H1 (cell line): ENCODE measurements around the gene SNURF. TPM values are rescaled to one million over a fixed set of nuclear protein-coding genes. Genes with fewer than 3 reads are reported as not detected.

Source experiments
- CTCF ChIA-PET: fragments of 300-600 bp; sonication (Branson Sonifier 250); formaldehyde crosslinking; loops from one replicate; lab custom pipeline; 2021; ENCODE audit not compliant: partially characterized antibody; lab: Charles Lee
- POLR2A ChIA-PET: fragments of 300-600 bp; sonication (Branson Sonifier 250); formaldehyde crosslinking; loops from one replicate; lab custom pipeline; 2021; ENCODE audit warnings: inconsistent platforms; ENCODE audit not compliant: partially characterized antibody; lab: Charles Lee
- DNase-seq, 2 experiments: peaks; one replicate each; pipeline versions ENCODE4 v3.0.0 to v3.0.0-alpha.2; 2010 to 2022; ENCODE audit warnings: low spot score in 2 of 2, low read depth in 1 of 2, mixed read lengths in 1 of 2
- FAIRE-seq: peaks from 2 replicates; lab custom pipeline; 2011; peaks lifted over from hg19 to GRCh38; lab: Jason Lieb, UNC
- H2AFZ ChIP-seq: 2 replicates; pipeline ENCODE4 v1.8.1; 2012; ENCODE audit warnings: low read length, inconsistent platforms
- H2AK5ac ChIP-seq: 2 replicates; pipeline ENCODE4 v1.6.1; 2013; ENCODE audit warnings: low read depth, low read length
- H2BK120ac ChIP-seq: replicated peaks from 2 replicates; pipeline ENCODE3; 2013; ENCODE audit warnings: low read depth, low read length, inconsistent platforms
- H2BK12ac ChIP-seq: 2 replicates; pipeline ENCODE4 v1.6.1; 2013; ENCODE audit warnings: low read depth, low read length
- H2BK15ac ChIP-seq: 2 replicates; pipeline ENCODE4 v1.6.1; 2013; ENCODE audit warnings: low read length
- H2BK20ac ChIP-seq: 2 replicates; pipeline ENCODE4 v1.6.1; 2013; ENCODE audit warnings: low read length
- H2BK5ac ChIP-seq: 2 replicates; pipeline ENCODE4 v1.6.1; 2013; ENCODE audit warnings: low read depth, low read length
- H3K14ac ChIP-seq: 2 replicates; pipeline ENCODE4 v1.6.1; 2013; ENCODE audit warnings: inconsistent platforms; ENCODE audit not compliant: insufficient read length
- H3K18ac ChIP-seq: 2 replicates; pipeline ENCODE4 v1.6.1; 2013; ENCODE audit warnings: low read length; ENCODE audit errors: extremely low read depth
- H3K23ac ChIP-seq: 2 replicates; pipeline ENCODE4 v1.6.1; 2013; ENCODE audit warnings: inconsistent platforms; ENCODE audit not compliant: insufficient read length
- H3K23me2 ChIP-seq: 2 replicates; pipeline ENCODE4 v1.6.1; 2013; ENCODE audit warnings: low read depth, low read length
- H3K27ac ChIP-seq: 2 replicates; pipeline ENCODE4 v1.6.1; 2011; ENCODE audit warnings: low read depth, low read length, inconsistent platforms
- H3K27me3 ChIP-seq, 4 experiments: replicated peaks in 1 of 4; 1 replicate in 1 of 4; 2 replicates in 3 of 4; pipeline versions ENCODE4 v1.6.1 to v1.8.1; 2011 to 2013; ENCODE audit warnings: low read length in 3 of 4, mild to moderate bottlenecking in 3 of 4, inconsistent platforms in 2 of 4, mixed read lengths in 2 of 4, moderate library complexity in 1 of 4; ENCODE audit not compliant: control insufficient read depth in 3 of 4, insufficient read depth in 3 of 4; ENCODE audit errors: extremely low read depth in 1 of 4
- H3K36me3 ChIP-seq, 4 experiments: 2 replicates each; pipeline versions ENCODE4 v1.6.1 to v1.8.1; 2011 to 2013; ENCODE audit warnings: mild to moderate bottlenecking in 4 of 4, low read length in 3 of 4, moderate library complexity in 2 of 4, control low read depth in 1 of 4, inconsistent platforms in 1 of 4; ENCODE audit not compliant: insufficient read depth in 4 of 4, control insufficient read depth in 2 of 4
- H3K4ac ChIP-seq: replicated peaks from 2 replicates; pipeline ENCODE3; 2013; ENCODE audit warnings: low read length, low read depth, mixed read lengths, inconsistent platforms; ENCODE audit not compliant: insufficient read length
- H3K4me1 ChIP-seq, 4 experiments: replicated peaks in 1 of 4; 1 replicate in 1 of 4; 2 replicates in 3 of 4; pipeline versions ENCODE4 v1.6.1 to v1.8.1; 2011 to 2013; ENCODE audit warnings: low read length in 3 of 4, inconsistent platforms in 2 of 4, mixed read lengths in 1 of 4; ENCODE audit not compliant: insufficient read depth in 4 of 4, control insufficient read depth in 3 of 4
- H3K4me2 ChIP-seq, 2 experiments: 2 replicates each; pipeline versions ENCODE4 v1.6.1 to v1.8.1; 2011 to 2013; ENCODE audit warnings: low read depth in 2 of 2, low read length in 2 of 2, control low read depth in 1 of 2, inconsistent platforms in 1 of 2, mild to moderate bottlenecking in 1 of 2; ENCODE audit not compliant: insufficient read depth in 1 of 2
- H3K4me3 ChIP-seq, 4 experiments: fragments of 200-600, 300-600 bp in 1 of 4; sonication (generic), shearing (Covaris generic), sonication (Bioruptor Twin) in 1 of 4; 2 replicates each; pipeline versions ENCODE4 v1.5.1 to v1.8.1; 2011 to 2016; ENCODE audit warnings: low read length in 4 of 4, low read depth in 3 of 4, control low read depth in 2 of 4, inconsistent platforms in 2 of 4, mild to moderate bottlenecking in 2 of 4, mixed read lengths in 1 of 4, moderate library complexity in 1 of 4; ENCODE audit not compliant: insufficient read depth in 2 of 4; ENCODE audit errors: extremely low read depth in 1 of 4
- H3K56ac ChIP-seq: replicated peaks from 2 replicates; pipeline ENCODE3; 2013; ENCODE audit warnings: low read depth, mild to moderate bottlenecking, mixed read lengths, low read length, inconsistent platforms; ENCODE audit not compliant: insufficient read length
- H3K79me1 ChIP-seq: 2 replicates; pipeline ENCODE4 v1.6.1; 2013; ENCODE audit warnings: low read depth, low read length, control low read depth
- H3K79me2 ChIP-seq, 2 experiments: 2 replicates each; pipeline versions ENCODE4 v1.6.1 to v1.8.1; 2012 to 2013; ENCODE audit warnings: low read length in 2 of 2, mild to moderate bottlenecking in 2 of 2, inconsistent platforms in 1 of 2; ENCODE audit not compliant: insufficient read depth in 2 of 2, control insufficient read depth in 1 of 2
- H3K9ac ChIP-seq, 4 experiments: replicated peaks in 1 of 4; 1 replicate in 1 of 4; 2 replicates in 3 of 4; pipeline versions ENCODE4 v1.6.1 to v1.8.1; 2011 to 2013; ENCODE audit warnings: low read depth in 3 of 4, low read length in 3 of 4, control low read depth in 2 of 4, mild to moderate bottlenecking in 2 of 4, moderate library complexity in 2 of 4, inconsistent platforms in 1 of 4; ENCODE audit errors: extremely low read depth in 1 of 4
- H3K9me3 ChIP-seq, 2 experiments: 2 replicates each; pipeline versions ENCODE4 v1.6.1 to v1.8.1; 2012 to 2013; ENCODE audit warnings: mild to moderate bottlenecking in 2 of 2, moderate library complexity in 2 of 2, control low read depth in 1 of 2, inconsistent platforms in 1 of 2, low read depth in 1 of 2, low read length in 1 of 2, mixed read lengths in 1 of 2; ENCODE audit not compliant: insufficient read depth in 2 of 2
- H4K20me1 ChIP-seq, 2 experiments: replicated peaks in 1 of 2; 2 replicates each; pipeline versions ENCODE3 to v1.8.1; 2011 to 2013; ENCODE audit warnings: inconsistent platforms in 2 of 2, low read length in 2 of 2, mild to moderate bottlenecking in 1 of 2; ENCODE audit not compliant: insufficient read depth in 2 of 2, control insufficient read depth in 1 of 2
- H4K5ac ChIP-seq: 2 replicates; pipeline ENCODE4 v1.6.1; 2013; ENCODE audit warnings: low read length, low read depth, mixed read lengths, inconsistent platforms; ENCODE audit not compliant: insufficient read length
- H4K8ac ChIP-seq: 2 replicates; pipeline ENCODE4 v1.8.0; 2013; ENCODE audit warnings: mild to moderate bottlenecking, moderate library complexity, low read length, inconsistent platforms; ENCODE audit not compliant: insufficient read depth; ENCODE audit errors: extremely low read depth
- H4K91ac ChIP-seq: replicated peaks from 2 replicates; pipeline ENCODE3; 2013; ENCODE audit warnings: low read length, mixed read lengths, inconsistent platforms; ENCODE audit not compliant: insufficient read length
- ASH2L ChIP-seq: fragments of 200-600, 300-600 bp; sonication (generic); IDR thresholded peaks from one replicate; pipeline ENCODE4 v1.7.1; 2017; ENCODE audit warnings: low read length
- BACH1 ChIP-seq: IDR thresholded peaks from 2 replicates; pipeline ENCODE4 v1.6.1; 2012; ENCODE audit warnings: low read length, improper control_type of control experiment
- CBX5 ChIP-seq: fragments of 300-800, 300-1000 bp; sonication (generic); IDR thresholded peaks from 2 replicates; pipeline ENCODE4 v1.7.1; 2016; ENCODE audit warnings: antibody characterized with exemption, low read length, low read depth
- FOSL1 ChIP-seq: IDR thresholded peaks from 2 replicates; pipeline ENCODE4 v1.6.1; 2011; ENCODE audit warnings: mild to moderate bottlenecking, low read depth, low read length, moderate library complexity; ENCODE audit not compliant: insufficient read depth
- KDM1A ChIP-seq: fragments of 200-600, 300-600 bp; sonication (generic); IDR thresholded peaks from 2 replicates; pipeline ENCODE4 v1.7.1; 2016; ENCODE audit warnings: mild to moderate bottlenecking, low read length, borderline replicate concordance
- POLR2A ChIP-seq, 2 experiments: IDR thresholded peaks; 1 replicate in 1 of 2; 2 replicates in 1 of 2; pipeline ENCODE4 v1.6.1; 2011; ENCODE audit warnings: low read depth in 2 of 2, low read length in 2 of 2, mild to moderate bottlenecking in 2 of 2; ENCODE audit errors: control extremely low read depth in 1 of 2
- POLR2AphosphoS5 ChIP-seq: IDR thresholded peaks from 2 replicates; pipeline ENCODE4 v1.6.1; 2011; ENCODE audit warnings: low read depth, low read length
- RXRA ChIP-seq: IDR thresholded peaks from 2 replicates; pipeline ENCODE4 v1.6.1; 2011; ENCODE audit warnings: low read depth, mild to moderate bottlenecking, low read length, moderate library complexity; ENCODE audit not compliant: insufficient read depth
- SIN3A ChIP-seq, 2 experiments: IDR thresholded peaks in 1 of 2; conservative IDR thresholded peaks in 1 of 2; 2 replicates each; pipeline ENCODE4 v1.6.1; 2011 to 2012; ENCODE audit warnings: low read length in 2 of 2, improper control_type of control experiment in 1 of 2, low read depth in 1 of 2, mild to moderate bottlenecking in 1 of 2
- TAF7 ChIP-seq: optimal IDR thresholded peaks from 2 replicates; pipeline ENCODE3; 2011; ENCODE audit warnings: low read depth, mild to moderate bottlenecking, inconsistent platforms, low read length, moderate library complexity, borderline replicate concordance
- USF2 ChIP-seq: IDR thresholded peaks from 2 replicates; pipeline ENCODE4 v1.6.1; 2011; ENCODE audit warnings: low read length, improper control_type of control experiment
- WGBS, 2 experiments: shearing (Covaris generic) in 1 of 2; methylation state at CpG; one replicate each; pipeline versions ENCODE4 v1.1.6 to v1.1.7; 2013 to 2015; ENCODE audit warnings: low lambda C conversion rate in 2 of 2, mixed read lengths in 2 of 2, inconsistent platforms in 1 of 2, low coverage in 1 of 2, missing lambda C conversion rate in 1 of 2; ENCODE audit not compliant: insufficient replicate concordance in 2 of 2, insufficient coverage in 1 of 2, insufficient read length in 1 of 2; ENCODE audit errors: extremely low coverage in 1 of 2, missing lambda C conversion rate in 1 of 2; 5-methylcytosine and 5-hydroxymethylcytosine counted together
- polyA plus RNA-seq, 7 experiments: library from polyadenylated mRNA; depleted of rRNA in 3 of 7; stranded (reverse) in 5 of 7; unstranded in 2 of 7; fragments of >200 nt in 5 of 7; fragments of 200-250 nt in 2 of 7; gene quantifications; 1 replicate in 5 of 7; 2 replicates in 1 of 7; 4 replicates in 1 of 7; pipeline versions ENCODE4 v1.2.1 to v1.2.3, GENCODE V29; 2011 to 2013; ENCODE audit warnings: missing spikeins in 2 of 7, mixed read lengths in 2 of 7
- total RNA-seq: library from RNA; stranded (reverse); fragmentation: NEBNext Ultra II Directional; extraction: Animal tissue kit (Norgen Biotek cat#: 25700); gene quantifications from 2 replicates; pipeline ENCODE4 v1.2.1, GENCODE V29; 2021

Gene SNURF
- total and polyA plus RNA-seq, 2 of the 8 experiments (the other 6 are each of a cell fraction or from before 2014, with no cell fraction given) = 9.9 to 76.5 TPM

GRCh38 chr15:24966364-24967103, 11.7 kb downstream of the SNURF start:
- H3K4me1 ChIP-seq = peaks cover 0 to 2% (median 1%) of the 10 kb centered on the region in 4 experiments; a peak in 2 of 7 replicates
- no peak overlapping the region for H2AK5ac ChIP-seq
- no peak overlapping the region for H2BK120ac ChIP-seq
- no peak overlapping the region for H4K91ac ChIP-seq
- POLR2A ChIA-PET = interaction anchor here (1.2 to 3.9 kb wide), 7 partner anchors 8 to 108 kb away, joined by 3 to 37 read pairs (median 6); no protein-coding TSS in a partner anchor
- no peak overlapping the region for H3K4me3 ChIP-seq
- no peak overlapping the region for H3K9ac ChIP-seq
- peaks cover 0 to 2% of the 10 kb centered on the region in 2 experiments; a peak in 1 of 4 replicates for H3K9me3 ChIP-seq
- CTCF ChIA-PET = interaction anchor here (0.6 to 1.2 kb wide), 3 partner anchors 17 to 545 kb away, joined by 3 to 6 read pairs (median 3); no protein-coding TSS in a partner anchor
- no peak overlapping the region for H2BK20ac ChIP-seq
- no peak overlapping the region for H3K23ac ChIP-seq
- H2AFZ ChIP-seq = no peak overlapping the region
- no peak overlapping the region for H4K8ac ChIP-seq
- H3K4me2 ChIP-seq = no peak overlapping the region
- no peak overlapping the region for H3K56ac ChIP-seq
- no peak overlapping the region for H2BK5ac ChIP-seq
- peaks cover 2 to 3% of the 10 kb centered on the region in 2 experiments for H4K20me1 ChIP-seq
- no peaks in the 10 kb centered on the region for H3K79me1 ChIP-seq
- H3K18ac ChIP-seq = no peak overlapping the region
- H3K14ac ChIP-seq = no peak overlapping the region
- no peak overlapping the region for H2BK15ac ChIP-seq
- no peak overlapping the region for H4K5ac ChIP-seq
- no peak overlapping the region for H2BK12ac ChIP-seq
- no peaks in the 10 kb centered on the region for H3K23me2 ChIP-seq
- peaks cover 13 to 97% of the 10 kb centered on the region in 2 experiments for H3K79me2 ChIP-seq
- H3K4ac ChIP-seq = no peak overlapping the region
- no peak overlapping the region for H3K27ac ChIP-seq
- no peaks in the 10 kb centered on the region; a peak in 1 of 7 replicates for H3K27me3 ChIP-seq
- 82% methylated on average over 4 of the region's 4 CpGs; no CpG with 5 or more reads in 1 of the 2 experiments for WGBS, 2 experiments
- FAIRE-seq (peak; percentile 7), DNase-seq (no peak)
- H3K36me3 ChIP-seq = peaks cover 20 to 96% (median 60%) of the 10 kb centered on the region in 4 experiments
- TF ChIP-seq POLR2AphosphoS5 (peak; percentile 26; the same call in 1 of the 2 replicates), USF2 (no peak), SIN3A (conservative IDR thresholded peaks at IDR 0.05 in 1 of 2, IDR thresholded peaks at IDR 0.05 in 1 of 2; ENCODE audit: low read depth in 1 of 2, low read length in 2 of 2) (no peak), FOSL1 (no peak), KDM1A (no peak), ASH2L (no peak), TAF7 (no peak), POLR2A (IDR thresholded peaks at IDR 0.05; ENCODE audit: control extremely low read depth in 1 of 2, low read depth in 2 of 2, low read length in 2 of 2) (0 out of 3 replicates have a peak, but pooled peaks of 1 of the 2 experiments have one; percentile 33), BACH1 (no peak), CBX5 (no peak), RXRA (no peak)
